ENCODE measurements around the gene ACTA1.
"Not testable (repeated sequence)": the region's sequence is repeated elsewhere in the genome, so short reads cannot be mapped to it uniquely, and the experiment has no call there.

ACTA1 gene

GRCh38 chr1:229434005-229434640 is at the start of gene ACTA1:
ACTA1 (minus strand) TSS chr1:229434094; CDS start chr1:229433115, 979 bp downstream.
- DNase-seq = no peak

DNA sequence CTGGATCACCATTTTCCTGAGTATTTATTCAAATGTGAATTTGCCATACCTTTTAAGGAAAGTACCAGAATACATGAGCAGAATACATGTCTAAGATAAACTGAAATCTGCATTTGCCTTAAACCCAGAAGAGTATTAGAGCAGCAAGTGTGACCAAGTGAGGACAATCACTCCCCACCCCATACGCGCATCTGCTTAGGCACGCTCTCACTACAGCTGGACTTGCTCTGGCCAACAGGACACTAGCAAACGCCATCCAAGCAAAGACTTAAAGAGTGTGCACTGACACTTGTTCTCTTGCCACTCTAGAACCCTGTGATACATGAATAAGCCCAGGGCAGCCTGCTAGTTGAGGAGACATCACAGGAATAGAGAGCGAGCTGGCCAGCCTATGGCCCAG is 48.6 kb upstream of the ACTA1 start:
- no peak for DNase-seq

- no peak for DNase-seq
Measured at GRCh38 chr1:229480495-229480894, 46.6 kb upstream of the ACTA1 start.

- no peak for DNase-seq
Measured at GRCh38 chr1:229479660-229480399, 45.9 kb upstream of the ACTA1 start.

DNA sequence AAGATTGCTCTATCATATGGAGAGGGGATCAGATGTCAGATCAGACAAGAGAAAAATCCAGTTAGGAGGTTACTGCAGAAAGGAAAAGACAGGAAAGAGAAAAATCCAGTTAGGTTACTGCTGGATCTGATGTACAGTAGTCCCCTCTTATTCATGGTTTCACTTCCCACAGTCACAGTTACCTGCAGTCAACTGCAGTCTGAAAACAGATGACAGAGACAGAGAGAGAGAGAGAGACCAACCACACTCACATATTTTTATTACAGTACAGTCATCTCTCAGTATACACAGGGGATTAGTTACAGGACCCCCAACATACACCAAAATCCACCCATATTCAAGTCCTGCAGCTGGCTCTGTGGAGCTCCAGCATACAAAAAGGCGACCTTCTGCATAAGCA is 45.0 kb upstream of the ACTA1 start:
- DNase-seq = no peak

DNA sequence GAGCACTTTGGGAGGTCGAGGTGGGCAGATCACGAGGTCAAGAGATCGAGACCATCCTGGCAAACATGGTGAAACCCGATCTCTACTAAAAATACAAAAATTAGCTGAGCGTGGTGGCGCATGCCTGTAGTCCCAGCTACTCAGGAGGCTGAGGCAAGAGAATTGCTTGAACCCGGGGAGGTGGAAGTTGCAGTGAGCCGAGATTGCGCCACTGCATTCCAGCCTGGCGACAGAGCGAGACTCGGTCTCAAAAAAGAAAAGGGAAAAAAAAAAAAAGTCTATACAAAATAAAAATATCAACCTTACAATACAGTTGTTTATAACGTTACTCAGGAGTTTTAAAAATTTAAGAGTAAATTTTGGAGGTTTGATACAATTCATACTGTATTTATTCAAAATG is 42.0 kb upstream of the ACTA1 start:
- not testable (repeated sequence) for DNase-seq

DNA sequence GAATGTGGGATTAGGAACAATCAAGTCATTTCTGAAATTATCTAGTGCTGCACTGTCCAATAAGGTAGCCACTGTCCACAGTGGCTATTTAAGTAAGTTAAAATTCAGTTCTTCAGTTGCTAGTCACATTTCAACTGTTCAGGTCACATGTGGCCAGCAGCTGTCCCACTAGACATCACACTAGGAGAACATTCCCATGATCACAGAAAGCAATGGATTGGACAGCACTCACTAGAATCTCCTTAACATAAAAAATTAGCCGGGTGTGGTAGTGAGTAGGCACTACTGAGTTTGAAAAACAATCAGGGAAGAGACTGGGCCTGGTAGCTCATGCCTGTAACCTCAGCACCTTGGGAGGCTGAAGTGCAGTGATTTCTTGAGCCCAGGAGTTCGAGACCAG is 40.6 kb upstream of the ACTA1 start:
- DNase-seq = no peak

DNA sequence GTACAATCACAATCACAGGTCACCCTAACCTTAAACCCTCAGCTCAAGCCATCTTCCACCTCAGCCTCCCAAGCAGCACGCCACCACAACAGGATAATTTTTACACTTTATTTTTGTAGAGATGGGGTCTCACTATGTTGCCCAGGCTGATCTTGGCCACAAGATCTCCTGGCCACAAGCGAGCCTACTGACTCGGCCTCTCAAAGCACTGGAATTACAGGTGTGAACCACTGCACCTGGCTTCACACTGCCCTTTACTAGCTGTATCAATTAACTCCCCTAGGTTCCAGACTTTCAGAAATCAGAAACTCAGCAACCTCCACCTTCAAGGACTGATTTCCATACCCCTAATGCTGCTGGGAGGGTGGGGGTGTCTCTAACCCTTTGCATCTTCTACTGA is 37.3 kb upstream of the ACTA1 start:
- no peak for DNase-seq

DNA sequence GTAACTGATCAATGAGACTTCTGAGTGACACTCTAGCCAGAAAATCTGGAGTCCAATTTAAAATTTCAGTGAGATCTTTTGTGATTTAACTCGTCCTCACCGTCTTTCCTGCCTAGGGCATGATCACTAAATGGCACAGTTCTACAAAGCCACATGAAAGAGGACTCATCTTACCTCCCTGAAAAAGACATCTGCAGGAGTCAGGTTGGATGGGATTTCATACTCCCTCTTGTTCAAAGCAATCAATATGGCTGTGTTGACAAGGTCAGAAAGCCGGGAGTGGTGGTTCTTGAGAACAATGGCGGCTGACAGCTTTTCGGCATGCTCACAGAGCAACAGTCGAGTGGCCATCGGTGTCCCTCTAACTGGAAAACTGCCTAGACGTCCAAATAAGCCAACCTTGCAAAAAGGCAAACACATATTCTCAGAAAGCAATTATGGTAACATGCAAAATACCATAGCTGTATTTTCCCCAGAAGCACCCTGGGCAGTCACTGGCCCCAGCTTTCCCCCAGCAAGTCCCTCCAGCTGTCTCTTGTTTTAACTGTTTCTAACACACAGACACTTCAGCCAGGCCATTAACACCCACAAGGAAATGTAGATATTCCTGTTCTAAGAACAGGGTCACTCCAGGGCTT is 36.6 kb upstream of the ACTA1 start:
- DNase-seq = no peak

GRCh38 chr1:229466887-229467286 is 33.0 kb upstream of the ACTA1 start:
- no peak for DNase-seq

- DNase-seq = no peak
Measured at GRCh38 chr1:229464672-229465071, 30.8 kb upstream of the ACTA1 start.

- DNase-seq = no peak
Measured at GRCh38 chr1:229461032-229461668, 27.3 kb upstream of the ACTA1 start.

- DNase-seq = no peak
Measured at GRCh38 chr1:229459815-229460214, 25.9 kb upstream of the ACTA1 start.

- no peak for DNase-seq
Measured at GRCh38 chr1:229457436-229457835, 23.5 kb upstream of the ACTA1 start.

- DNase-seq = no peak
Measured at GRCh38 chr1:229456016-229456415, 22.1 kb upstream of the ACTA1 start.

GRCh38 chr1:229454056-229454455 is 20.2 kb upstream of the ACTA1 start:
- DNase-seq = no peak

- DNase-seq = no peak
Measured at GRCh38 chr1:229452956-229453801, 19.3 kb upstream of the ACTA1 start.

DNA sequence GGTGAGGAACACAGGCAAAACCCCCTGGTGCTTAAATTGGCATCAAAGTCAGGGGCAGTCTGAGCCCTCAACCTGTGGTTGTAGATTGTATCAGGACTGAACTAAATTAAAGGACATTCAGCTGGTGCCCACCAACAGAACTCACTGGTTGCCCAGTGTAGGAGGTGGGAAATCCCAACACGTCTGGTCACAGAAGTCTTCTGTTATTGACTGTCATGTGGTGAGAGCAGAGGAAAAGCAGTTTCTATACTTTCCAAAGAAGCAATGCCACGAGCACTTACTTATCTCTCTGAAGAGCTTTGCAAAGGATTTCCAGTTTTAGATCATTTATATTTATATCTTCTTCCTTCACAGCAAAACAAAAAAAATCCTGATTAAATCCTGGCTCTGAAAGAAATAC is 15.0 kb upstream of the ACTA1 start:
- no peak for DNase-seq

GRCh38 chr1:229448354-229448753 is 14.5 kb upstream of the ACTA1 start:
- no peak for DNase-seq

- no peak for DNase-seq
Measured at GRCh38 chr1:229447809-229448252, 13.9 kb upstream of the ACTA1 start.

- no peak for DNase-seq
Measured at GRCh38 chr1:229445828-229446227, 11.9 kb upstream of the ACTA1 start.

DNA sequence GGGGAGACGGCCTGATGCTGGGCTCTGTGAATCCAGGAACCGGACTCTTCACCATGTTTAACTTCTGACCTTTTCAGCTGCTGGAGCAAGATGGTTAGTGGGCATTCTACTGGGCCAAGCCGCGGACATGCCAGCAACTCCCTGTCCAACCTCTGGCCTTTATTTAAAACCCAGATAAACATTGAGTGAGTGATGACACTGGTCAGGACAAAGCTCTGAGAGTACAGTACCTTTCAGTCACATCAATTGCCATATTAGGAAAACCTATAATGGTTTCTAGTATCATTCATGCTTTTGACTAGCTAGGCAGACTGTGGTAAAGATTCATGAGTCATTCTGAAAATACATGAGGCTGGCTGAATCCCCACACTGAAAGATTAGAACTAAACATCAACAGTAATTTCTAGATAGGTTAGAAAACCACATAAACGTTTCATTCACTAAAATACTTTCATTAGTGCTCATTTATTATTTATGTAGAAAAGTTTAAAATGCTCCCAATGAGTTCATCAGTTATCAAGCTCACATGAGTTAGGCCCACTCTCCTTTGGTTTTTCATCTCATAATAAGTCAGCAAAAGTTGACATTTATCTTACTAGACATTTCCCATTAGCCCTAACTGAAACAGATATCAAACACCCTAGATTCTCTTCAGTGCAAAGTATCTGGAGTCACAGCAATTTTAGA is 7.1 kb upstream of the ACTA1 start:
- DNase-seq = no peak

Measured in NCI-H1930 (cell line).